A204.1 (cell line): ENCODE data around the gene IDI1.

ENCODE experiments used
- FAIRE-seq: peaks from 2 replicates; lab custom pipeline; 2012; peaks lifted over from hg19 to GRCh38; lab: Jason Lieb, UNC

Gene IDI1

GRCh38 chr10:992467-992866 lies 56.5 kb downstream of the IDI1 start:
- no peak for FAIRE-seq

GRCh38 chr10:990808-991207 lies 58.1 kb downstream of the IDI1 start:
- FAIRE-seq: no peak
